ENCODE measurements around the gene DNAH8. TPM values are rescaled to one million over a fixed set of nuclear protein-coding genes. Genes with fewer than 3 reads are reported as not detected.

The DNAH8 gene
- total RNA-seq, 1 donor from 2014 or later, result not detected

DNA sequence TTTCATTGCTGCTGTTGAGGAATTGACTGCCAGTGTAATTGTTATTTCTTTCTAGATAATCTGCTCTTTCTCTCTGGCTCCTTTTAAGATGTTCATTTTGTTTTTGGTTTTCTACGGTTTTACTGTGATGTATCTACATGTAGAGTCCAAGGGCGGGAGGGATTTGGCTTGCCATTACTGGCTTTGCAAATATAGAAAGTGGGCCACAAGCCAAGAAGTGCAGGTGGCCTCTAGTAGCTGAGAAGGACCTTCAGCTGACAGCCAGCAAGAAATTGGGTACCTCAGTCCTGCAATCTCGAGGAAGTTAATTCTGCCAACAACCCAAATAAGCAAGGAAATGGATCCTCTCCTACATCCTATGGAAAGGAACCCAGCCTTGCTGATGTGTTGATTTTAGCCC, 290.7 kb downstream of the DNAH8 start:
- no peak for DNase-seq (ENCODE audit: low read depth)
- H3K4me3 ChIP-seq (ENCODE audit: low read depth, low read length), result no peak overlapping the region
- TF ChIP-seq, protein P1, sequence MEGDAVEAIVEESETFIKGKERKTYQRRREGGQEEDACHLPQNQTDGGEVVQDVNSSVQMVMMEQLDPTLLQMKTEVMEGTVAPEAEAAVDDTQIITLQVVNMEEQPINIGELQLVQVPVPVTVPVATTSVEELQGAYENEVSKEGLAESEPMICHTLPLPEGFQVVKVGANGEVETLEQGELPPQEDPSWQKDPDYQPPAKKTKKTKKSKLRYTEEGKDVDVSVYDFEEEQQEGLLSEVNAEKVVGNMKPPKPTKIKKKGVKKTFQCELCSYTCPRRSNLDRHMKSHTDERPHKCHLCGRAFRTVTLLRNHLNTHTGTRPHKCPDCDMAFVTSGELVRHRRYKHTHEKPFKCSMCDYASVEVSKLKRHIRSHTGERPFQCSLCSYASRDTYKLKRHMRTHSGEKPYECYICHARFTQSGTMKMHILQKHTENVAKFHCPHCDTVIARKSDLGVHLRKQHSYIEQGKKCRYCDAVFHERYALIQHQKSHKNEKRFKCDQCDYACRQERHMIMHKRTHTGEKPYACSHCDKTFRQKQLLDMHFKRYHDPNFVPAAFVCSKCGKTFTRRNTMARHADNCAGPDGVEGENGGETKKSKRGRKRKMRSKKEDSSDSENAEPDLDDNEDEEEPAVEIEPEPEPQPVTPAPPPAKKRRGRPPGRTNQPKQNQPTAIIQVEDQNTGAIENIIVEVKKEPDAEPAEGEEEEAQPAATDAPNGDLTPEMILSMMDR (conservative IDR thresholded peaks at IDR 0.05; ENCODE audit: low read depth, low read length), result no peak

DNA sequence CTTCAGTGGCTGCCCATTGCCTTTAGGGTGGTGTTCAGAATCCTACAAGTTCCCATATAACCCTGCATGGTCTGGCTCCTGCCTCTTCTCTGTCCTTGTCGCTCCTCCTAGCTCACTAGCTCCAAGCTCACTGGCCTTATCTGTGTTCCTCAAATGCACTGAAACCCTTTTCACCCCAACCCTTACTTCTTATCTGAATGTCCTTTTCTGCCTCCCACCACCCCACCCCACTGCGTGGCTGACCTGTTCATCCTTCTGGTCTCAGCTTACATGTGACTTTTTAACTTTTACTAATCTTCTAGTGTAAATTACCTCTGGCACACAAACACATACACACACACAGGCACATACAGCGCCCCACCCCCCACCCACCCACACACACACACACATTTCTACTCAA, 292.5 kb downstream of the DNAH8 start:
- DNase-seq (ENCODE audit: low read depth), result no peak
- TF ChIP-seq, protein P1 (conservative IDR thresholded peaks at IDR 0.05; ENCODE audit: low read depth, low read length), result no peak
- no peak overlapping the region for H3K4me3 ChIP-seq (ENCODE audit: low read depth, low read length)

DNA sequence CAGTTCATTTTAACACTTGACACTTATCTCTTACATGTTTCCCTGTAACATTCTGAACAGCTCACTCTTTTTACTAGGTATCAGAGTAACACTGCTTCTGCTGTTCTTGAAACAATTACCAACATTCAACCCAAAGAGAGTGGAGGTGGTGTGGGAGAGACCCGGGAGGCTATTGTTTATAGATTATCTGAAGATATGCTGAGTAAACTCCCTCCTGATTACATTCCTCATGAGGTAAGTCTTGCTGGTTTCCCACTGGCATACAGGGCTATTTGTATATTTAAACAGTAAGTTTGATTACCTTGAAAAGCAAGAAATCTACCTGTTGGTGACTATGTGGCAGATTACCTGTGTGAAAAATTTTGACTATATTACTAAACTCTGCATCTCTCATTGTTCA, 293.6 kb downstream of the DNAH8 start:
- TF ChIP-seq, protein P1 (conservative IDR thresholded peaks at IDR 0.05; ENCODE audit: low read depth, low read length), result no peak
- H3K4me3 ChIP-seq (ENCODE audit: low read depth, low read length), result no peak overlapping the region
- no peak for DNase-seq (ENCODE audit: low read depth)

DNA sequence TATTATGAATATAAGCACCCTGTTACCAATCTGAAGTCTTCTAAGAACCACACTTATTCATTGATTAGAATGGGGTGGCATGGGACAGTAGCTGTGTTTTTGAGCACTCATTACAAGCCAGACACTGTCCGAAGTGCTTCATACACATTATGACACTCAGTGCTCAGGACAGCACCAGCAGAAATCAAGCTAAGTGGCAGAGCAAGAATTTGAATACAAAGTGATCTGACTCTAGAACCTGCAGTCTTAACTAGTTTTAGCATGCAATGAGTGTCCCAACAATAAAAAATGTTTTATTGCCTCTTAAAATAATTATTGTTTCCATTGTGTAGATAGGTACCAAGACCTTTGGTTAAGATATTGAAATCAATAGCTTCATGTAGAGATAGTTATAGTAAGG, 294.4 kb downstream of the DNAH8 start:
- H3K4me3 ChIP-seq (ENCODE audit: low read depth, low read length), result no peak overlapping the region
- DNase-seq (ENCODE audit: low read depth), result no peak
- TF ChIP-seq, protein P1 (conservative IDR thresholded peaks at IDR 0.05; ENCODE audit: low read depth, low read length), result no peak

DNA sequence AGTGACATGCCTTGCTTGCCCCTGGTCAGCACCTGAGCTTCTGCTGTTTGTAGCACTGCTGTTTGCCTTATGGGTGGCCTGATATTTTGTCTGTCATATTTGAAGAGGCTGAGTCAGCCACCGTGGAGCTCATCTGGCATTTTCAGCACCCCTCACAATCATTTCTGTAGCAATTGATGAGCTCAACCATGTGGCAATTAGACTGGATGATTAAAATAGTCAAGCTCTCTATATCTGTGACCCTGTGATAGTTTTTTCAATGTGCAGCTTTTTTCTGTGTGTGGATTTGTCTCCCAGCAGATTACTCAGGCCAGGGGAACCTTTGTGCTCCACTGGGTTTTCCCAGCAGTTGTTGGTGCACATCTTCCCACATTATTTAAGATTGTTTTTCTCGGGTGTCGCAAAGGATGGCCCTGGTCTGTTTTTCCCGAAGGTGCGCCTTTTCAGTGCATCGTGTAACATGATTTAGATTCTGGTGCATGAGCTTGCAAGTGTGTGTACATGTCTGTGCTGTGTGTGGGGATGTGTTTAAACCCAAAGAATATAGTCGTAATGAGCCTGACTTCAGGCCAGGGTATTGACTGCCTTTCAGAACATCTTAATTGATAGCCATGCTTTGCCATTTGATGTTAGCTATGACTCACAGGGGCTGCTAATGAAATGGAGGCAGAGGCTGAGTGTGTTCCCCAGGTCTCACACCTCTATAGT, 301.9 kb downstream of the DNAH8 start:
- TF ChIP-seq, protein P1 (conservative IDR thresholded peaks at IDR 0.05; ENCODE audit: low read depth, low read length), result no peak
- no peak overlapping the region for H3K4me3 ChIP-seq (ENCODE audit: low read depth, low read length)
- no peak for DNase-seq (ENCODE audit: low read depth)

DNA sequence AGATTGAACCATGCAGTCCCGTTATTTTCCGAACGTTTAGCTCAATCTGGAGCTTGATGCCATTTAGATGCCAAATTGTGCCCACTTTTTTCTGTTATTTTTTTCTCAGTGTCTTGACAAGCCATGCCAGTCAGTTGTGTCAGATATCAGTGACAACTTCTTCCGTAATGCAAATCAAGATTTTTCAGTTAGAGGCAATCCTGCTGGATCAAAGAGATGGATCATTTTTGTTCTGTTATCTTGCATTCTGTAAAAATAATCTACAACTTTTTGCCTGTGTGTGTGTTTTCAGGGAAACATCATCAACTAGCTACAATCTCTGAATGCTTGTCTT, 302.4 kb downstream of the DNAH8 start:
- TF ChIP-seq, protein P1 (conservative IDR thresholded peaks at IDR 0.05; ENCODE audit: low read depth, low read length), result no peak

DNA sequence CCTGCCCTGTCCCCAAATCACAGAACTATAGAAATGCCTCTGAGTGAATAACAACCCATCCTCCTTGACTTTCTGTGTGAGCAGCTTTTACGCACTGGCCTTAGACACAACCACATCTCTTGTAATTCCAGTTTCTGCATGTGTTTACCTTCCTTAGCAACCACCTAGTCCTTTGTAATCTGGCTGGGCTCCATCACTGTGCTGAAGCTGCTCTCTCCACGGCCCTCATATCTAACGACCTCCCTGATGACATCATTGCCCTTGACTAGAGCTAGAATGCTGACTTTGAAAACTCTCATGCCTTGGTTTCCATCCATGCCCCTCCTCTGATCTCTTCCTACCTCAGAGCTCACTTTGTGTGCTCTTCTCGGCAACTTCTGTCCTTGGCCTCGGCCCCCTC, 303.0 kb downstream of the DNAH8 start:
- no peak for DNase-seq (ENCODE audit: low read depth)
- TF ChIP-seq, protein P1 (conservative IDR thresholded peaks at IDR 0.05; ENCODE audit: low read depth, low read length), result no peak

More for the DNA sequence above, 302.4 kb downstream of the DNAH8 start:
- H3K4me3 ChIP-seq (ENCODE audit: low read depth, low read length), result no peak overlapping the region
- no peak for DNase-seq (ENCODE audit: low read depth)

More for the DNA sequence above, 303.0 kb downstream of the DNAH8 start:
- no peak overlapping the region for H3K4me3 ChIP-seq (ENCODE audit: low read depth, low read length)
